EH (cell line): ENCODE results near the gene PHF2.
A peak's percentile ranks its signal among the peaks of the same experiment; 100 is the strongest.

Experiments
- DNase-seq: peaks from one replicate; pipeline ENCODE4 v3.0.0-alpha.2; 2015; ENCODE audit warnings: low read depth

The PHF2 gene

GRCh38 chr9:93576258-93577077 is at the start of gene PHF2:
Gene PHF2 (plus strand): TSS chr9:93576584. CDS start chr9:93576774, 190 bp downstream.
- DNase-seq = no peak

GRCh38 chr9:93531374-93531773 is 45.0 kb upstream of the PHF2 start:
- DNase-seq = no peak

GRCh38 chr9:93532141-93532540 is 44.2 kb upstream of the PHF2 start:
- no peak for DNase-seq

- DNase-seq = no peak
Measured at GRCh38 chr9:93533863-93534262, 42.5 kb upstream of the PHF2 start.

- no peak for DNase-seq
Measured at GRCh38 chr9:93536167-93536566, 40.2 kb upstream of the PHF2 start.

- DNase-seq = no peak
Measured at GRCh38 chr9:93536874-93537273, 39.5 kb upstream of the PHF2 start.

GRCh38 chr9:93540305-93540704 is 36.1 kb upstream of the PHF2 start:
- no peak for DNase-seq

GRCh38 chr9:93541005-93541404 is 35.4 kb upstream of the PHF2 start:
- no peak for DNase-seq

GRCh38 chr9:93541581-93542349 is 34.6 kb upstream of the PHF2 start:
- no peak for DNase-seq

GRCh38 chr9:93543117-93543516 is 33.3 kb upstream of the PHF2 start:
- DNase-seq = no peak

- no peak for DNase-seq
Measured at GRCh38 chr9:93546356-93546755, 30.0 kb upstream of the PHF2 start.

GRCh38 chr9:93549611-93550010 is 26.8 kb upstream of the PHF2 start:
- DNase-seq = no peak

GRCh38 chr9:93552923-93553322 is 23.5 kb upstream of the PHF2 start:
- no peak for DNase-seq

- no peak for DNase-seq
Measured at GRCh38 chr9:93555370-93555769, 21.0 kb upstream of the PHF2 start.

- no peak for DNase-seq
Measured at GRCh38 chr9:93557366-93558137, 18.8 kb upstream of the PHF2 start.

GRCh38 chr9:93558503-93558902 is 17.9 kb upstream of the PHF2 start:
- no peak for DNase-seq

- DNase-seq = no peak
Measured at GRCh38 chr9:93560991-93561390, 15.4 kb upstream of the PHF2 start.

GRCh38 chr9:93562157-93562556 is 14.2 kb upstream of the PHF2 start:
- no peak for DNase-seq

GRCh38 chr9:93565089-93565488 is 11.3 kb upstream of the PHF2 start:
- no peak for DNase-seq

- peak; percentile 96 for DNase-seq
Measured at GRCh38 chr9:93566408-93567270, 9.7 kb upstream of the PHF2 start.

- peak; percentile 25 for DNase-seq
Measured at GRCh38 chr9:93567271-93567959, 9.0 kb upstream of the PHF2 start.
